Liver (tissue), 9 donors: ENCODE results near the gene LEKR1. TPM values are rescaled to one million over a fixed set of nuclear protein-coding genes. Genes with fewer than 3 reads are reported as not detected.

Experiments
- DNase-seq: peaks from one replicate; pipeline ENCODE4 v3.0.0-alpha.2; 2017; ENCODE audit warnings: low spot score
- H3K27ac ChIP-seq, 2 donors: one replicate each; pipeline ENCODE4 v1.7.0; 2013; ENCODE audit warnings: inconsistent platforms in 2 of 2, low read length in 2 of 2, control low read depth in 1 of 2, low read depth in 1 of 2, mild to moderate bottlenecking in 1 of 2
- H3K27me3 ChIP-seq, 4 donors: one replicate each; pipeline versions ENCODE4 v1.6.1 to v1.7.0; 2013; ENCODE audit warnings: low read length in 3 of 4, inconsistent platforms in 1 of 4, mild to moderate bottlenecking in 1 of 4, moderate library complexity in 1 of 4; ENCODE audit not compliant: control insufficient read depth in 4 of 4, insufficient read depth in 4 of 4
- H3K36me3 ChIP-seq, 4 donors: one replicate each; pipeline versions ENCODE4 v1.6.1 to v1.7.0; 2013; ENCODE audit warnings: low read length in 3 of 4, mild to moderate bottlenecking in 3 of 4, low read depth in 1 of 4, moderate library complexity in 1 of 4; ENCODE audit not compliant: control insufficient read depth in 4 of 4, insufficient read depth in 3 of 4
- H3K4me1 ChIP-seq, 4 donors: one replicate each; pipeline versions ENCODE4 v1.6.1 to v1.7.0; 2013; ENCODE audit warnings: low read length in 3 of 4, mild to moderate bottlenecking in 3 of 4, moderate library complexity in 1 of 4; ENCODE audit not compliant: control insufficient read depth in 4 of 4, insufficient read depth in 4 of 4
- H3K4me3 ChIP-seq, 3 donors: one replicate each; pipeline versions ENCODE4 v1.6.1 to v1.7.0; 2013; ENCODE audit warnings: low read length in 3 of 3, control low read depth in 1 of 3, low read depth in 1 of 3, mild to moderate bottlenecking in 1 of 3
- H3K9ac ChIP-seq, 2 donors: one replicate each; pipeline ENCODE4 v1.7.0; 2013; ENCODE audit warnings: low read length in 2 of 2, mild to moderate bottlenecking in 2 of 2, moderate library complexity in 2 of 2, control low read depth in 1 of 2, low read depth in 1 of 2
- H3K9me3 ChIP-seq, 4 donors: one replicate each; pipeline versions ENCODE4 v1.6.1 to v1.7.0; 2013; ENCODE audit warnings: low read length in 3 of 4; ENCODE audit not compliant: control insufficient read depth in 4 of 4
- ATF3 ChIP-seq: IDR thresholded peaks from 2 replicates; pipeline ENCODE4 v1.6.1; 2016; ENCODE audit warnings: antibody characterized with exemption
- EGR1 ChIP-seq, 2 donors: IDR thresholded peaks; 2 replicates each; pipeline ENCODE4 v1.6.1; 2016 to 2018; ENCODE audit warnings: antibody characterized with exemption in 2 of 2, low read depth in 2 of 2
- FOXA1 ChIP-seq: IDR thresholded peaks from 2 replicates; pipeline ENCODE4 v1.6.1; 2016; ENCODE audit warnings: antibody characterized with exemption
- FOXA2 ChIP-seq: IDR thresholded peaks from 2 replicates; pipeline ENCODE4 v1.6.1; 2016; ENCODE audit warnings: antibody characterized with exemption
- GABPA ChIP-seq, 2 donors: IDR thresholded peaks in 1 of 2; conservative IDR thresholded peaks in 1 of 2; 2 replicates each; pipeline ENCODE4 v1.6.1; 2016; ENCODE audit warnings: antibody characterized with exemption in 2 of 2, mild to moderate bottlenecking in 1 of 2, moderate library complexity in 1 of 2
- HNF4A ChIP-seq, 2 donors: conservative IDR thresholded peaks; 2 replicates each; pipeline ENCODE4 v1.6.1; 2016; ENCODE audit warnings: antibody characterized with exemption in 2 of 2, mild to moderate bottlenecking in 2 of 2
- HNF4G ChIP-seq: IDR thresholded peaks from 2 replicates; pipeline ENCODE4 v1.6.1; 2016; ENCODE audit warnings: antibody characterized with exemption
- JUND ChIP-seq, 2 donors: IDR thresholded peaks; 2 replicates each; pipeline ENCODE4 v1.6.1; 2016; ENCODE audit warnings: antibody characterized with exemption in 2 of 2
- NR2F2 ChIP-seq: IDR thresholded peaks from 2 replicates; pipeline ENCODE4 v1.6.1; 2016; ENCODE audit warnings: antibody characterized with exemption
- RAD21 ChIP-seq, 2 donors: IDR thresholded peaks; 2 replicates each; pipeline ENCODE4 v1.6.1; 2016; ENCODE audit warnings: antibody characterized with exemption in 2 of 2, mild to moderate bottlenecking in 2 of 2
- RXRA ChIP-seq, 2 donors: IDR thresholded peaks; 2 replicates each; pipeline ENCODE4 v1.6.1; 2017 to 2018; ENCODE audit warnings: antibody characterized with exemption in 2 of 2, mild to moderate bottlenecking in 1 of 2
- SP1 ChIP-seq: IDR thresholded peaks from 2 replicates; pipeline ENCODE4 v1.6.1; 2018; ENCODE audit warnings: antibody characterized with exemption, mild to moderate bottlenecking
- TAF1 ChIP-seq: conservative IDR thresholded peaks from 2 replicates; pipeline ENCODE4 v1.6.1; 2016; ENCODE audit warnings: antibody characterized with exemption, mild to moderate bottlenecking
- YY1 ChIP-seq: IDR thresholded peaks from 2 replicates; pipeline ENCODE4 v1.6.1; 2016; ENCODE audit warnings: antibody characterized with exemption, mild to moderate bottlenecking
- ZBTB33 ChIP-seq: IDR thresholded peaks from 2 replicates; pipeline ENCODE4 v1.6.1; 2016; ENCODE audit warnings: antibody characterized with exemption
- WGBS: extraction: QIAGEN DNeasy Blood & Tissue Kit; methylation state at CpG from one replicate; pipeline ENCODE4 v1.1.7; 2013; 5-methylcytosine and 5-hydroxymethylcytosine counted together
- polyA plus RNA-seq, 2 donors: library from polyadenylated mRNA; stranded (reverse) in 1 of 2; unstranded in 1 of 2; fragments of 200-250 nt in 1 of 2; fragments of >200 nt in 1 of 2; fragmentation: Nextera tagmentation in 1 of 2; extraction: Ambion mirVana in 1 of 2; gene quantifications; one replicate each; pipeline versions ENCODE4 v1.2.1 to v1.2.3, GENCODE V29; 2013 to 2015
- total RNA-seq, 2 donors: library from RNA; depleted of rRNA; stranded (reverse); fragments of >200 nt; gene quantifications; one replicate each; pipeline ENCODE4 v1.2.3, GENCODE V29; 2014
- TF ChIP-seq, protein P1 (sequence below): IDR thresholded peaks from 2 replicates; pipeline ENCODE4 v1.6.1; 2016; ENCODE audit warnings: antibody characterized with exemption
- TF ChIP-seq, protein P2 (sequence below): IDR thresholded peaks from 2 replicates; pipeline ENCODE4 v1.6.1; 2016; ENCODE audit warnings: antibody characterized with exemption, mild to moderate bottlenecking
- TF ChIP-seq, protein P3 (sequence below): fragments of 150-350 bp; IDR thresholded peaks from 2 replicates; pipeline ENCODE4 v1.5.1; 2017; ENCODE audit warnings: improper control_type of control experiment, low read depth, low read length; ENCODE audit not compliant: missing input control
- donor health status: healthy.
- donor health status: healthy.
- donor health status: healthy.
- donor health status: healthy.
- donor health status: healthy.

LEKR1 gene
- total and polyA plus RNA-seq, 4 donors: 0.19 to 0.72 (median 0.44) TPM

- Histone ChIP-seq H3K27ac (no peak overlapping the region), H3K4me3 (no peak overlapping the region), H3K4me1 (peaks cover 0 to 2% (median 0%) of the 10 kb centered on the region in 4 donors), H3K9me3 (no peaks in the 10 kb centered on the region), H3K36me3 (no peaks in the 10 kb centered on the region), H3K27me3 (no peaks in the 10 kb centered on the region), H3K9ac (no peak overlapping the region)
- TF ChIP-seq HNF4A (conservative IDR thresholded peaks at IDR 0.05): no peak
- no peak for DNase-seq
Measured at GRCh38 chr3:156836701-156837100, 10.5 kb downstream of the LEKR1 start.

- no peak for DNase-seq
- Histone ChIP-seq H3K9me3 (no peaks in the 10 kb centered on the region), H3K4me3 (no peak overlapping the region), H3K4me1 (peaks cover 0 to 2% (median 0%) of the 10 kb centered on the region in 4 donors), H3K9ac (no peak overlapping the region), H3K27ac (no peak overlapping the region), H3K36me3 (no peaks in the 10 kb centered on the region), H3K27me3 (no peaks in the 10 kb centered on the region)
- TF ChIP-seq FOXA2: no peak
- no peak for TF ChIP-seq JUND (IDR thresholded peaks at IDR 0.05)
- no peak for TF ChIP-seq SP1
- TF ChIP-seq GABPA (IDR thresholded peaks at IDR 0.05 in 1 of 2, conservative IDR thresholded peaks at IDR 0.05 in 1 of 2): no peak
- no peak for TF ChIP-seq NR2F2
- TF ChIP-seq TAF1: no peak
- TF ChIP-seq, protein P1, sequence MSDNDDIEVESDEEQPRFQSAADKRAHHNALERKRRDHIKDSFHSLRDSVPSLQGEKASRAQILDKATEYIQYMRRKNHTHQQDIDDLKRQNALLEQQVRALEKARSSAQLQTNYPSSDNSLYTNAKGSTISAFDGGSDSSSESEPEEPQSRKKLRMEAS: no peak
- no peak for TF ChIP-seq RAD21 (IDR thresholded peaks at IDR 0.05)
- TF ChIP-seq, protein P2, sequence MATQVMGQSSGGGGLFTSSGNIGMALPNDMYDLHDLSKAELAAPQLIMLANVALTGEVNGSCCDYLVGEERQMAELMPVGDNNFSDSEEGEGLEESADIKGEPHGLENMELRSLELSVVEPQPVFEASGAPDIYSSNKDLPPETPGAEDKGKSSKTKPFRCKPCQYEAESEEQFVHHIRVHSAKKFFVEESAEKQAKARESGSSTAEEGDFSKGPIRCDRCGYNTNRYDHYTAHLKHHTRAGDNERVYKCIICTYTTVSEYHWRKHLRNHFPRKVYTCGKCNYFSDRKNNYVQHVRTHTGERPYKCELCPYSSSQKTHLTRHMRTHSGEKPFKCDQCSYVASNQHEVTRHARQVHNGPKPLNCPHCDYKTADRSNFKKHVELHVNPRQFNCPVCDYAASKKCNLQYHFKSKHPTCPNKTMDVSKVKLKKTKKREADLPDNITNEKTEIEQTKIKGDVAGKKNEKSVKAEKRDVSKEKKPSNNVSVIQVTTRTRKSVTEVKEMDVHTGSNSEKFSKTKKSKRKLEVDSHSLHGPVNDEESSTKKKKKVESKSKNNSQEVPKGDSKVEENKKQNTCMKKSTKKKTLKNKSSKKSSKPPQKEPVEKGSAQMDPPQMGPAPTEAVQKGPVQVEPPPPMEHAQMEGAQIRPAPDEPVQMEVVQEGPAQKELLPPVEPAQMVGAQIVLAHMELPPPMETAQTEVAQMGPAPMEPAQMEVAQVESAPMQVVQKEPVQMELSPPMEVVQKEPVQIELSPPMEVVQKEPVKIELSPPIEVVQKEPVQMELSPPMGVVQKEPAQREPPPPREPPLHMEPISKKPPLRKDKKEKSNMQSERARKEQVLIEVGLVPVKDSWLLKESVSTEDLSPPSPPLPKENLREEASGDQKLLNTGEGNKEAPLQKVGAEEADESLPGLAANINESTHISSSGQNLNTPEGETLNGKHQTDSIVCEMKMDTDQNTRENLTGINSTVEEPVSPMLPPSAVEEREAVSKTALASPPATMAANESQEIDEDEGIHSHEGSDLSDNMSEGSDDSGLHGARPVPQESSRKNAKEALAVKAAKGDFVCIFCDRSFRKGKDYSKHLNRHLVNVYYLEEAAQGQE: no peak
- TF ChIP-seq ATF3: no peak
- TF ChIP-seq, protein P3, sequence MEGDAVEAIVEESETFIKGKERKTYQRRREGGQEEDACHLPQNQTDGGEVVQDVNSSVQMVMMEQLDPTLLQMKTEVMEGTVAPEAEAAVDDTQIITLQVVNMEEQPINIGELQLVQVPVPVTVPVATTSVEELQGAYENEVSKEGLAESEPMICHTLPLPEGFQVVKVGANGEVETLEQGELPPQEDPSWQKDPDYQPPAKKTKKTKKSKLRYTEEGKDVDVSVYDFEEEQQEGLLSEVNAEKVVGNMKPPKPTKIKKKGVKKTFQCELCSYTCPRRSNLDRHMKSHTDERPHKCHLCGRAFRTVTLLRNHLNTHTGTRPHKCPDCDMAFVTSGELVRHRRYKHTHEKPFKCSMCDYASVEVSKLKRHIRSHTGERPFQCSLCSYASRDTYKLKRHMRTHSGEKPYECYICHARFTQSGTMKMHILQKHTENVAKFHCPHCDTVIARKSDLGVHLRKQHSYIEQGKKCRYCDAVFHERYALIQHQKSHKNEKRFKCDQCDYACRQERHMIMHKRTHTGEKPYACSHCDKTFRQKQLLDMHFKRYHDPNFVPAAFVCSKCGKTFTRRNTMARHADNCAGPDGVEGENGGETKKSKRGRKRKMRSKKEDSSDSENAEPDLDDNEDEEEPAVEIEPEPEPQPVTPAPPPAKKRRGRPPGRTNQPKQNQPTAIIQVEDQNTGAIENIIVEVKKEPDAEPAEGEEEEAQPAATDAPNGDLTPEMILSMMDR: no peak
- no peak for TF ChIP-seq HNF4A (conservative IDR thresholded peaks at IDR 0.05)
- TF ChIP-seq FOXA1: no peak
- TF ChIP-seq RXRA (IDR thresholded peaks at IDR 0.05): no peak
- TF ChIP-seq ZBTB33: no peak
- no peak for TF ChIP-seq EGR1 (IDR thresholded peaks at IDR 0.05; ENCODE audit: low read depth in 2 of 2)
- no peak for TF ChIP-seq YY1
- TF ChIP-seq HNF4G: no peak
- 83% methylated on average over 5 of the region's 5 CpGs for WGBS
Measured at GRCh38 chr3:156837115-156837514, 11.0 kb downstream of the LEKR1 start.
